WTC11 (cell line): ENCODE measurements around the gene GPR18. TPM values are rescaled to one million over a fixed set of nuclear protein-coding genes. Genes with fewer than 3 reads are reported as not detected.

ENCODE experiments used
- ATAC-seq: fragments of 200-7000 bp; cut with Tn5 transposase; 2 replicates; pipeline ENCODE4 v1.10.0; 2021; ENCODE audit warnings: mild to moderate bottlenecking, moderate library complexity
- CTCF ChIA-PET: fragments of 300-600 bp; sonication (Branson Sonifier 250); formaldehyde crosslinking; loops from one replicate; lab custom pipeline; 2021; ENCODE audit warnings: antibody characterized with exemption; lab: Charles Lee
- POLR2A ChIA-PET: fragments of 350-600 bp; sonication (Branson Sonifier 250); formaldehyde crosslinking; loops from one replicate; lab custom pipeline; 2021; ENCODE audit warnings: antibody characterized with exemption; lab: Charles Lee
- DNase-seq: peaks from one replicate; pipeline ENCODE4 v3.0.0; 2021; ENCODE audit warnings: low spot score
- H3K27ac Mint-ChIP-seq: 2 replicates; pipeline ENCODE4 v1.8.0; 2021; ENCODE audit warnings: mixed read lengths
- H3K27me3 Mint-ChIP-seq: 2 replicates; pipeline ENCODE4 v1.8.0; 2021; ENCODE audit warnings: low read depth, mild to moderate bottlenecking, moderate library complexity, mixed read lengths
- H3K36me3 Mint-ChIP-seq: 2 replicates; pipeline ENCODE4 v1.8.0; 2021; ENCODE audit warnings: mixed read lengths
- H3K4me1 Mint-ChIP-seq: 2 replicates; pipeline ENCODE4 v1.8.0; 2022; ENCODE audit warnings: mixed read lengths
- H3K4me3 Mint-ChIP-seq: 2 replicates; pipeline ENCODE4 v1.8.0; 2021; ENCODE audit warnings: mild to moderate bottlenecking, moderate library complexity, mixed read lengths
- H3K9me3 Mint-ChIP-seq: 2 replicates; pipeline ENCODE4 v1.8.0; 2021; ENCODE audit warnings: mixed read lengths
- ATF2 ChIP-seq: sonication (generic); formaldehyde crosslinking; IDR thresholded peaks from 2 replicates; pipeline ENCODE4 v1.8.1; 2022; ENCODE audit warnings: low read depth, missing genetic modification reagents, borderline replicate concordance
- CBFB ChIP-seq: sonication (generic); formaldehyde crosslinking; IDR thresholded peaks from 2 replicates; pipeline ENCODE4 v1.8.1; 2022; ENCODE audit warnings: mild to moderate bottlenecking, low read depth, missing genetic modification reagents
- E2F1 ChIP-seq: sonication (generic); formaldehyde crosslinking; IDR thresholded peaks from 2 replicates; pipeline ENCODE4 v1.8.0; 2022; ENCODE audit warnings: mild to moderate bottlenecking, missing genetic modification reagents
- ELF4 ChIP-seq: sonication (generic); formaldehyde crosslinking; IDR thresholded peaks from 2 replicates; pipeline ENCODE4 v1.8.1; 2022; ENCODE audit warnings: low read depth, mild to moderate bottlenecking, moderate library complexity, missing genetic modification reagents
- FOXP1 ChIP-seq: sonication (generic); formaldehyde crosslinking; IDR thresholded peaks from 2 replicates; pipeline ENCODE4 v1.8.0; 2022; ENCODE audit warnings: missing genetic modification reagents, mild to moderate bottlenecking, moderate library complexity, borderline replicate concordance
- HMGA2 ChIP-seq: fragments of 250-450 bp; sonication (Bioruptor Pico); IDR thresholded peaks from 2 replicates; pipeline ENCODE4 v1.4.0; 2021; ENCODE audit warnings: mild to moderate bottlenecking, moderate library complexity
- IRF1 ChIP-seq: sonication (generic); formaldehyde crosslinking; IDR thresholded peaks from 2 replicates; pipeline ENCODE4 v1.8.0; 2023; ENCODE audit warnings: missing genetic modification reagents
- IRF2 ChIP-seq: sonication (generic); formaldehyde crosslinking; IDR thresholded peaks from 2 replicates; pipeline ENCODE4 v1.8.0; 2022; ENCODE audit warnings: low read depth, missing genetic modification reagents, borderline replicate concordance
- MAX ChIP-seq: sonication (generic); formaldehyde crosslinking; IDR thresholded peaks from 2 replicates; pipeline ENCODE4 v1.8.0; 2022; ENCODE audit warnings: mild to moderate bottlenecking, missing genetic modification reagents
- MXD4 ChIP-seq: fragments of 250-450 bp; sonication (Bioruptor Pico); IDR thresholded peaks from 2 replicates; pipeline ENCODE4 v1.8.0; 2021; ENCODE audit warnings: mild to moderate bottlenecking, moderate library complexity, borderline replicate concordance
- NR1H2 ChIP-seq: sonication (generic); formaldehyde crosslinking; IDR thresholded peaks from 2 replicates; pipeline ENCODE4 v1.9.0; 2021; ENCODE audit warnings: mild to moderate bottlenecking, moderate library complexity, missing genetic modification reagents
- NR2C2 ChIP-seq: sonication (generic); formaldehyde crosslinking; IDR thresholded peaks from 2 replicates; pipeline ENCODE4 v1.8.0; 2022; ENCODE audit warnings: mild to moderate bottlenecking, missing genetic modification reagents
- OVOL2 ChIP-seq: fragments of 250-450 bp; sonication (Bioruptor Pico); IDR thresholded peaks from 2 replicates; pipeline ENCODE4 v1.9.0; 2021; ENCODE audit warnings: mild to moderate bottlenecking, borderline replicate concordance
- SMAD4 ChIP-seq: sonication (generic); formaldehyde crosslinking; IDR thresholded peaks from 2 replicates; pipeline ENCODE4 v1.8.0; 2022; ENCODE audit warnings: mild to moderate bottlenecking, missing genetic modification reagents
- ZBTB21 ChIP-seq: sonication (generic); formaldehyde crosslinking; IDR thresholded peaks from 2 replicates; pipeline ENCODE4 v1.8.1; 2023; ENCODE audit warnings: mild to moderate bottlenecking, missing genetic modification reagents, borderline replicate concordance
- ZBTB43 ChIP-seq: sonication (generic); formaldehyde crosslinking; IDR thresholded peaks from 2 replicates; pipeline ENCODE4 v1.8.1; 2023; ENCODE audit warnings: mild to moderate bottlenecking, missing genetic modification reagents
- ZNF263 ChIP-seq: sonication (generic); formaldehyde crosslinking; IDR thresholded peaks from 2 replicates; pipeline ENCODE4 v1.8.1; 2022; ENCODE audit warnings: low read depth, mild to moderate bottlenecking, moderate library complexity, missing genetic modification reagents
- ZNF317 ChIP-seq: sonication (generic); formaldehyde crosslinking; IDR thresholded peaks from 2 replicates; pipeline ENCODE4 v1.8.1; 2023; ENCODE audit warnings: low read depth, mild to moderate bottlenecking, moderate library complexity, missing genetic modification reagents, borderline replicate concordance
- ZNF532 ChIP-seq: fragments of 250-450 bp; sonication (Bioruptor Pico); IDR thresholded peaks from 2 replicates; pipeline ENCODE4 v1.9.0; 2021; ENCODE audit warnings: mild to moderate bottlenecking, borderline replicate concordance
- ZSCAN18 ChIP-seq: fragments of 250-450 bp; sonication (Bioruptor Pico); IDR thresholded peaks from 2 replicates; pipeline ENCODE4 v2.1.2; 2022; ENCODE audit warnings: mild to moderate bottlenecking, moderate library complexity
- total RNA-seq: library from RNA; stranded (reverse); gene quantifications from 3 replicates; pipeline ENCODE4 v1.2.3, GENCODE V29; 2021

GPR18 gene
- total RNA-seq, 1 experiment from 2014 or later, result 0.09 TPM

- H3K4me3 Mint-ChIP-seq, result no peak overlapping the region
- H3K27me3 Mint-ChIP-seq, result no peaks in the 10 kb centered on the region
- POLR2A ChIA-PET, result no interaction called here
- no peak overlapping the region for H3K27ac Mint-ChIP-seq
- peaks cover 20% of the 10 kb centered on the region for H3K4me1 Mint-ChIP-seq
- no peak for ATAC-seq
- no peak for TF ChIP-seq ELF4 (CRISPR knock-in tag)
- no peak for TF ChIP-seq NR2C2
- no peak for TF ChIP-seq SMAD4 (CRISPR knock-in tag)
- no peak for TF ChIP-seq OVOL2
- no peak for TF ChIP-seq E2F1
- TF ChIP-seq ATF2 (CRISPR knock-in tag), result no peak
- no peak for TF ChIP-seq ZNF317 (CRISPR knock-in tag)
- no peak for TF ChIP-seq ZNF263
- TF ChIP-seq MXD4 (CRISPR knock-in tag), result no peak
- TF ChIP-seq IRF2 (CRISPR knock-in tag), result no peak
- TF ChIP-seq NR1H2 (CRISPR knock-in tag), result no peak
- no peak for TF ChIP-seq ZBTB43
- no peak for TF ChIP-seq FOXP1 (CRISPR knock-in tag)
- TF ChIP-seq HMGA2, result no peak
- no peak for TF ChIP-seq ZSCAN18 (CRISPR knock-in tag)
- TF ChIP-seq ZNF532 (CRISPR knock-in tag), result no peak
- no peak for TF ChIP-seq IRF1 (CRISPR knock-in tag)
- no peak for TF ChIP-seq MAX
- no peak for TF ChIP-seq CBFB (CRISPR knock-in tag)
- no peak for TF ChIP-seq ZBTB21 (CRISPR knock-in tag)
- TF ChIP-seq, all 79 proteins: peak for 0
- CTCF ChIA-PET, result no interaction called here
- Mint-ChIP-seq H3K36me3 (peaks cover 5% of the 10 kb centered on the region), H3K9me3 (peaks cover 5% of the 10 kb centered on the region; the same call in 1 of the 2 replicates)
- DNase-seq, result no peak
Observed at GRCh38 chr13:99273128-99273527, 14.9 kb upstream of the GPR18 start.
